Measurements from ENCODE around the gene NOL9.

Gene NOL9

DNA sequence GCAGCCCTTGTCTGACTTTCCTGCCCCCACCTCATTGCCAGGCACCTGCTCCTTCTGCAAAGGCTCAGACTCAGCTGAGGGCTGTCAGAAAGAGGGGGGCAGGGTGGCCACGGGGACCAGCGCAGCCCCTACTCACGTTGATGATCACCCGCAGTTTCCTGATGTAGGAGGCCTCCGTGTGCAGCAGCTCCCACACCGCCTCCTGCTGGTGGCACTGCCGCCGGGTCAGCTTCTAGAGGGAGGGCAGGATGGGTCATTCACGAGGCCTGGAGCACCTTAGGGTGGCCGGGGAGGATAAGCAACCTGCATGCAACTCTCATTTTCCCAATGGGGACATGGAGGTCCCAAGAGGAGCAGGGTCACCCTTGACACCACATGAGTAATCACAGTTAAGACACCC lies 81.9 kb downstream of the NOL9 start:
- DNase-seq (ENCODE audit: extremely low spot score) = no peak
- TF ChIP-seq, protein P1, sequence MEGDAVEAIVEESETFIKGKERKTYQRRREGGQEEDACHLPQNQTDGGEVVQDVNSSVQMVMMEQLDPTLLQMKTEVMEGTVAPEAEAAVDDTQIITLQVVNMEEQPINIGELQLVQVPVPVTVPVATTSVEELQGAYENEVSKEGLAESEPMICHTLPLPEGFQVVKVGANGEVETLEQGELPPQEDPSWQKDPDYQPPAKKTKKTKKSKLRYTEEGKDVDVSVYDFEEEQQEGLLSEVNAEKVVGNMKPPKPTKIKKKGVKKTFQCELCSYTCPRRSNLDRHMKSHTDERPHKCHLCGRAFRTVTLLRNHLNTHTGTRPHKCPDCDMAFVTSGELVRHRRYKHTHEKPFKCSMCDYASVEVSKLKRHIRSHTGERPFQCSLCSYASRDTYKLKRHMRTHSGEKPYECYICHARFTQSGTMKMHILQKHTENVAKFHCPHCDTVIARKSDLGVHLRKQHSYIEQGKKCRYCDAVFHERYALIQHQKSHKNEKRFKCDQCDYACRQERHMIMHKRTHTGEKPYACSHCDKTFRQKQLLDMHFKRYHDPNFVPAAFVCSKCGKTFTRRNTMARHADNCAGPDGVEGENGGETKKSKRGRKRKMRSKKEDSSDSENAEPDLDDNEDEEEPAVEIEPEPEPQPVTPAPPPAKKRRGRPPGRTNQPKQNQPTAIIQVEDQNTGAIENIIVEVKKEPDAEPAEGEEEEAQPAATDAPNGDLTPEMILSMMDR (IDR thresholded peaks at IDR 0.05; ENCODE audit: control extremely low read depth, extremely low read depth, low read depth, missing control alignments) = peak; percentile 15
- ChIA-PET CTCF (interaction anchor here (0.7 to 1.8 kb wide), 5 partner anchors 8 to 109 kb away, joined by 3 to 5 read pairs (median 4); no protein-coding TSS in a partner anchor), POLR2A (no interaction called here)

DNA sequence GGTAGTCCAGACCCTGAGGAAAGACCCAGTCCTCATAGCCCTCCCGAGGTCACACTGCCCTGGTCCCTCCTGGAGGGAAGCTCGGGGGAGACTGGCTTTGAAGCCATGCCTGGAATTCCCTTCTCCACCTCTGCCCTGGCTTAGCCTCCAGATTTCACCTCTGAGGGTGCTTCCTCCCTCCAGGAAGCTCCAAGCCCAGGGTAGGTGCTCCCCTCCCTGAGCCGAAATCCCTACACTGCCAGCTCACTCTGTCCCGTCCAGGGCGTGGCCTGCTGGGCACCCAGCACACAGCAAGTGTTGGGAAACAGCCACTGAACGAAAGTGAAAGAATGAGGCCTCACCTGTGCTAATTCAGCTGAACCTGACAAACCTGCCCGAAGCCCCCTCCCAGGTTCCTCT lies 82.3 kb downstream of the NOL9 start:
- POLR2A ChIA-PET = no interaction called here

More for the DNA sequence above, 82.3 kb downstream of the NOL9 start:
- CTCF ChIA-PET = interaction anchor here (0.7 to 1.8 kb wide), 5 partner anchors 8 to 109 kb away, joined by 3 to 5 read pairs (median 4); no protein-coding TSS in a partner anchor
- DNase-seq (ENCODE audit: extremely low spot score) = no peak
- TF ChIP-seq, protein P1 (IDR thresholded peaks at IDR 0.05; ENCODE audit: control extremely low read depth, extremely low read depth, low read depth, missing control alignments) = no peak
